ENCODE data around the gene BORCS6. TPM values are rescaled to one million over a fixed set of nuclear protein-coding genes. Genes with fewer than 3 reads are reported as not detected.

The BORCS6 gene
- total and polyA plus RNA-seq, 2 of the 13 experiments (the other 11 are each of a cell fraction or from before 2014, with no cell fraction given) = 2.0 to 5.1 TPM

- TF ChIP-seq ZNF280D (CRISPR knock-in tag; IDR thresholded peaks at IDR 0.05) = peak; percentile 75
- TF ChIP-seq RFX3 (CRISPR knock-in tag; IDR thresholded peaks at IDR 0.05) = peak; percentile 54; the same call in 1 of the 2 replicates
- peak; percentile 98; the same call in 1 of the 2 replicates for TF ChIP-seq NCOA5 (CRISPR knock-in tag; IDR thresholded peaks at IDR 0.05)
- peak; percentile 72; the same call in 1 of the 2 replicates for TF ChIP-seq LCORL (IDR thresholded peaks at IDR 0.05)
- TF ChIP-seq LCORL (CRISPR knock-in tag; IDR thresholded peaks at IDR 0.05) = no peak; the same call in 1 of the 2 replicates
- peak; percentile 85; the same call in 1 of the 2 replicates for TF ChIP-seq ZSCAN20 (CRISPR knock-in tag; IDR thresholded peaks at IDR 0.05; ENCODE audit: borderline replicate concordance)
- TF ChIP-seq DRAP1 (CRISPR knock-in tag; IDR thresholded peaks at IDR 0.05) = peak; percentile 100
- no peak for TF ChIP-seq NPAS2 (CRISPR knock-in tag; IDR thresholded peaks at IDR 0.05; ENCODE audit: borderline replicate concordance)
- peak; percentile 100 for TF ChIP-seq SNAPC2 (CRISPR knock-in tag; IDR thresholded peaks at IDR 0.05)
- TF ChIP-seq NFIB (CRISPR knock-in tag; IDR thresholded peaks at IDR 0.05; ENCODE audit: borderline replicate concordance) = no peak
- peak; percentile 12 to 83; a peak in 3 of 4 replicates for TF ChIP-seq EP300 (IDR thresholded peaks at IDR 0.05; ENCODE audit: low read depth in 2 of 2, low read length in 2 of 2)
- peak; percentile 90 for TF ChIP-seq EP300 (CRISPR knock-in tag; IDR thresholded peaks at IDR 0.05; ENCODE audit: borderline replicate concordance)
- no peak for TF ChIP-seq CBX2 (IDR thresholded peaks at IDR 0.05; ENCODE audit: low read depth, low read length)
- no peak for TF ChIP-seq CBX2 (CRISPR knock-in tag; IDR thresholded peaks at IDR 0.05; ENCODE audit: low read depth)
- TF ChIP-seq ZNF326 (CRISPR knock-in tag; IDR thresholded peaks at IDR 0.05; ENCODE audit: borderline replicate concordance) = peak; percentile 32; the same call in 1 of the 2 replicates
- peak; percentile 76 for TF ChIP-seq HDAC6 (IDR thresholded peaks at IDR 0.05; ENCODE audit: low read depth, low read length)
- TF ChIP-seq ZNF101 (CRISPR knock-in tag; IDR thresholded peaks at IDR 0.05; ENCODE audit: borderline replicate concordance, low read depth) = no peak
- TF ChIP-seq GPN1 (CRISPR knock-in tag; IDR thresholded peaks at IDR 0.05; ENCODE audit: borderline replicate concordance) = no peak
- TF ChIP-seq, protein P1, sequence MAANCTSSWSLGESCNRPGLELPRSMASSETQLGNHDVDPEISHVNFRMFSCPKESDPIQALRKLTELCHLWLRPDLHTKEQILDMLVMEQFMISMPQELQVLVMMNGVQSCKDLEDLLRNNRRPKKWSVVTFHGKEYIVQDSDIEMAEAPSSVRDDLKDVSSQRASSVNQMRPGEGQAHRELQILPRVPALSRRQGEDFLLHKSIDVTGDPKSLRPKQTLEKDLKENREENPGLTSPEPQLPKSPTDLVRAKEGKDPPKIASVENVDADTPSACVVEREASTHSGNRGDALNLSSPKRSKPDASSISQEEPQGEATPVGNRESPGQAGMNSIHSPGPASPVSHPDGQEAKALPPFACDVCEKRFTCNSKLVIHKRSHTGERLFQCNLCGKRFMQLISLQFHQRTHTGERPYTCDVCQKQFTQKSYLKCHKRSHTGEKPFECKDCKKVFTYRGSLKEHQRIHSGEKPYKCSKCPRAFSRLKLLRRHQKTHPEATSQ (CRISPR knock-in tag; IDR thresholded peaks at IDR 0.05; ENCODE audit: borderline replicate concordance) = peak; percentile 89
- peak; percentile 97; the same call in 1 of the 2 replicates for TF ChIP-seq ZFP62 (CRISPR knock-in tag; IDR thresholded peaks at IDR 0.05)
- peak; percentile 88 for TF ChIP-seq NR2F2 (IDR thresholded peaks at IDR 0.05; ENCODE audit: borderline replicate concordance, low read depth)
- TF ChIP-seq, protein P2, sequence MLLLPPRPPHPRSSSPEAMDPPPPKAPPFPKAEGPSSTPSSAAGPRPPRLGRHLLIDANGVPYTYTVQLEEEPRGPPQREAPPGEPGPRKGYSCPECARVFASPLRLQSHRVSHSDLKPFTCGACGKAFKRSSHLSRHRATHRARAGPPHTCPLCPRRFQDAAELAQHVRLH (CRISPR knock-in tag; IDR thresholded peaks at IDR 0.05; ENCODE audit: borderline replicate concordance, low read depth) = peak; percentile 99
- 0 out of 2 replicates have a peak, but pooled peaks have one; percentile 56 for TF ChIP-seq THYN1 (CRISPR knock-in tag; IDR thresholded peaks at IDR 0.05; ENCODE audit: borderline replicate concordance, low read depth)
- TF ChIP-seq NFATC3 (CRISPR knock-in tag; IDR thresholded peaks at IDR 0.05) = peak; percentile 59; the same call in 1 of the 2 replicates
- peak; percentile 86; the same call in 1 of the 2 replicates for TF ChIP-seq ZNF724P (CRISPR knock-in tag; IDR thresholded peaks at IDR 0.05; ENCODE audit: borderline replicate concordance)
Measured at GRCh38 chr17:8173056-8173870, 16.7 kb downstream of the BORCS6 start (continued).

Measured in HepG2 (cell line).